Mesodermal cell (in vitro differentiated cells): ENCODE results near the gene KCNJ1.

ENCODE experiments used
- H3K27ac ChIP-seq: 2 replicates; pipeline ENCODE4 v1.7.0; 2013; ENCODE audit warnings: mild to moderate bottlenecking, low read depth, low read length, moderate library complexity; ENCODE audit not compliant: severe bottlenecking
- H3K36me3 ChIP-seq: 2 replicates; pipeline ENCODE4 v1.7.1; 2013; ENCODE audit warnings: mild to moderate bottlenecking, low read length, moderate library complexity; ENCODE audit not compliant: control insufficient read depth, insufficient read depth
- H3K4me1 ChIP-seq: one replicate; pipeline ENCODE4 v1.7.1; 2013; ENCODE audit warnings: mild to moderate bottlenecking, low read length; ENCODE audit not compliant: insufficient read depth, control insufficient read depth, poor library complexity, severe bottlenecking
- H3K4me3 ChIP-seq: 2 replicates; pipeline ENCODE4 v1.7.0; 2013; ENCODE audit warnings: low read length, control low read depth, mild to moderate bottlenecking; ENCODE audit not compliant: insufficient read depth, poor library complexity, severe bottlenecking; ENCODE audit errors: extremely low read depth
- H3K9me3 ChIP-seq: 2 replicates; pipeline ENCODE4 v1.7.1; 2013; ENCODE audit warnings: mild to moderate bottlenecking, low read length, moderate library complexity; ENCODE audit not compliant: control insufficient read depth
- WGBS, 2 experiments: methylation state at CpG; one replicate each; pipeline ENCODE4 v1.1.5; 2013; ENCODE audit warnings: missing lambda C conversion rate in 2 of 2; ENCODE audit not compliant: insufficient coverage in 2 of 2; 5-methylcytosine and 5-hydroxymethylcytosine counted together

Gene KCNJ1

GRCh38 chr11:128901653-128902514 is 34.8 kb upstream of the KCNJ1 start:
- Histone ChIP-seq H3K36me3 (no peaks in the 10 kb centered on the region), H3K4me1 (peaks cover 28% of the 10 kb centered on the region), H3K27ac (no peak overlapping the region), H3K9me3 (peaks cover 7% of the 10 kb centered on the region), H3K4me3 (no peak overlapping the region)
- 9 to 15% methylated on average over 26 to 28 of the region's 29 CpGs for WGBS, 2 experiments

GRCh38 chr11:128900468-128900867 is 33.4 kb upstream of the KCNJ1 start:
- H3K4me1 ChIP-seq, result peaks cover 28% of the 10 kb centered on the region
- 76 to 78% methylated on average over 4 of the region's 4 CpGs for WGBS, 2 experiments
- H3K4me3 ChIP-seq, result no peak overlapping the region
- no peaks in the 10 kb centered on the region for H3K9me3 ChIP-seq
- H3K36me3 ChIP-seq, result no peaks in the 10 kb centered on the region
- H3K27ac ChIP-seq, result no peak overlapping the region

GRCh38 chr11:128898580-128899344 is 31.7 kb upstream of the KCNJ1 start:
- Histone ChIP-seq H3K4me3 (no peak overlapping the region), H3K9me3 (no peaks in the 10 kb centered on the region)
- 90 to 95% methylated on average over 7 to 8 of the region's 13 CpGs for WGBS, 2 experiments

GRCh38 chr11:128897826-128898225 is 30.7 kb upstream of the KCNJ1 start:
- Histone ChIP-seq H3K36me3 (no peaks in the 10 kb centered on the region), H3K4me1 (peaks cover 13% of the 10 kb centered on the region), H3K4me3 (no peak overlapping the region), H3K27ac (no peak overlapping the region), H3K9me3 (no peaks in the 10 kb centered on the region)
- WGBS, 2 experiments, result no CpG with 5 or more reads among the region's 1 CpG

More at GRCh38 chr11:128898580-128899344, 31.7 kb upstream of the KCNJ1 start:
- no peaks in the 10 kb centered on the region for H3K36me3 ChIP-seq
- H3K4me1 ChIP-seq, result peaks cover 21% of the 10 kb centered on the region
- H3K27ac ChIP-seq, result no peak overlapping the region

GRCh38 chr11:128896356-128896755 is 29.3 kb upstream of the KCNJ1 start:
- Histone ChIP-seq H3K4me1 (no peaks in the 10 kb centered on the region), H3K36me3 (no peaks in the 10 kb centered on the region), H3K27ac (no peak overlapping the region), H3K9me3 (no peaks in the 10 kb centered on the region), H3K4me3 (no peak overlapping the region)
- WGBS, 2 experiments, result 80 to 100% methylated on average over 1 of the region's 2 CpGs

- H3K4me3 ChIP-seq, result no peak overlapping the region
- H3K4me1 ChIP-seq, result peaks cover under 1% of the 10 kb centered on the region
- no peak overlapping the region for H3K27ac ChIP-seq
- whole genome bisulfite sequencing, 2 experiments, result 88 to 94% methylated on average over 7 to 9 of the region's 9 CpGs
- H3K36me3 ChIP-seq, result no peaks in the 10 kb centered on the region
- no peaks in the 10 kb centered on the region for H3K9me3 ChIP-seq
Measured at GRCh38 chr11:128895526-128895925, 28.4 kb upstream of the KCNJ1 start.

- H3K27ac ChIP-seq, result no peak overlapping the region
- H3K9me3 ChIP-seq, result no peaks in the 10 kb centered on the region
- WGBS, 2 experiments, result 86 to 91% methylated on average over 4 to 5 of the region's 6 CpGs
- H3K4me3 ChIP-seq, result no peak overlapping the region
- H3K4me1 ChIP-seq, result peaks cover 8% of the 10 kb centered on the region
- no peaks in the 10 kb centered on the region for H3K36me3 ChIP-seq
Measured at GRCh38 chr11:128894685-128895084, 27.6 kb upstream of the KCNJ1 start.

GRCh38 chr11:128894286-128894681 is 27.2 kb upstream of the KCNJ1 start:
- WGBS, 2 experiments, result 82 to 91% methylated on average over 3 of the region's 3 CpGs
- Histone ChIP-seq H3K4me1 (peaks cover 8% of the 10 kb centered on the region), H3K4me3 (no peak overlapping the region), H3K27ac (no peak overlapping the region), H3K9me3 (no peaks in the 10 kb centered on the region), H3K36me3 (no peaks in the 10 kb centered on the region)

GRCh38 chr11:128893578-128894285 is 26.6 kb upstream of the KCNJ1 start:
- Histone ChIP-seq H3K4me3 (no peak overlapping the region), H3K4me1 (peaks cover 8% of the 10 kb centered on the region), H3K36me3 (no peaks in the 10 kb centered on the region), H3K9me3 (no peaks in the 10 kb centered on the region), H3K27ac (no peak overlapping the region)
- 79 to 86% methylated on average over 7 to 8 of the region's 9 CpGs for WGBS, 2 experiments

GRCh38 chr11:128892866-128893565 is 25.9 kb upstream of the KCNJ1 start:
- Histone ChIP-seq H3K9me3 (no peaks in the 10 kb centered on the region), H3K4me1 (peaks cover 8% of the 10 kb centered on the region), H3K36me3 (no peaks in the 10 kb centered on the region), H3K4me3 (no peak overlapping the region), H3K27ac (peak overlapping the region; percentile 5)
- WGBS, 2 experiments, result 91 to 100% methylated on average over 2 to 4 of the region's 4 CpGs
